Measurements from ENCODE around the gene AK5.

DNA sequence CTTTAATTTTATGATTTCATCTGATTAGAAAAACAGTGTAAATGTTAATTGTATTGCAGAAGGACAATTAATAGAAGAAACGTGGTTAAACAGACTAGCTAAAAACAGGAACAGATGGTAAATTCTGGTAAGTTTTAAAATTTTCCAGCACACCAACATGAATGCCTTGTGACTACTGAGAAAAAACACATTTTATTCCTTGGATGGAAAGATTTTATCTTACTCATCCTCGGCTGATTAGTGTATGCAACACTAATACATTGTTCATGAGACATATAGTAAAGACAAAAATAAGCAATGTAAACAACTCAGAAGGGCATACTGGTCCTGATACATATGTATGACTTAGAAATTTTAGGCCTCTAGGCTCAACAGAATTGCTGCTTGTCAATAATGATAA is 4.9 kb upstream of the AK5 start:
- TF ChIP-seq CTCF (conservative IDR thresholded peaks at IDR 0.05; ENCODE audit: low read depth, low read length) (no peak), EZH2 (IDR thresholded peaks at IDR 0.05; ENCODE audit: low read length, unreplicated experiment) (no peak)
